Skin epidermis (tissue), 12 donors: ENCODE data around the gene CRYL1.

ENCODE experiments used
- H3K27ac ChIP-seq, 21 experiments: fragments of 200-600 bp; sonication (generic) in 11 of 21; one replicate each; pipeline ENCODE4 v1.5.0; 2020; ENCODE audit warnings: mild to moderate bottlenecking in 3 of 21, inconsistent platforms in 2 of 21, moderate library complexity in 2 of 21
- H3K4me3 ChIP-seq, 7 experiments: fragments of 200-600 bp; sonication (generic) in 2 of 7; one replicate each; pipeline ENCODE4 v1.5.0; 2020; ENCODE audit warnings: inconsistent platforms in 2 of 7, mild to moderate bottlenecking in 2 of 7, moderate library complexity in 1 of 7

Gene CRYL1, protein sequence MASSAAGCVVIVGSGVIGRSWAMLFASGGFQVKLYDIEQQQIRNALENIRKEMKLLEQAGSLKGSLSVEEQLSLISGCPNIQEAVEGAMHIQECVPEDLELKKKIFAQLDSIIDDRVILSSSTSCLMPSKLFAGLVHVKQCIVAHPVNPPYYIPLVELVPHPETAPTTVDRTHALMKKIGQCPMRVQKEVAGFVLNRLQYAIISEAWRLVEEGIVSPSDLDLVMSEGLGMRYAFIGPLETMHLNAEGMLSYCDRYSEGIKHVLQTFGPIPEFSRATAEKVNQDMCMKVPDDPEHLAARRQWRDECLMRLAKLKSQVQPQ

DNA sequence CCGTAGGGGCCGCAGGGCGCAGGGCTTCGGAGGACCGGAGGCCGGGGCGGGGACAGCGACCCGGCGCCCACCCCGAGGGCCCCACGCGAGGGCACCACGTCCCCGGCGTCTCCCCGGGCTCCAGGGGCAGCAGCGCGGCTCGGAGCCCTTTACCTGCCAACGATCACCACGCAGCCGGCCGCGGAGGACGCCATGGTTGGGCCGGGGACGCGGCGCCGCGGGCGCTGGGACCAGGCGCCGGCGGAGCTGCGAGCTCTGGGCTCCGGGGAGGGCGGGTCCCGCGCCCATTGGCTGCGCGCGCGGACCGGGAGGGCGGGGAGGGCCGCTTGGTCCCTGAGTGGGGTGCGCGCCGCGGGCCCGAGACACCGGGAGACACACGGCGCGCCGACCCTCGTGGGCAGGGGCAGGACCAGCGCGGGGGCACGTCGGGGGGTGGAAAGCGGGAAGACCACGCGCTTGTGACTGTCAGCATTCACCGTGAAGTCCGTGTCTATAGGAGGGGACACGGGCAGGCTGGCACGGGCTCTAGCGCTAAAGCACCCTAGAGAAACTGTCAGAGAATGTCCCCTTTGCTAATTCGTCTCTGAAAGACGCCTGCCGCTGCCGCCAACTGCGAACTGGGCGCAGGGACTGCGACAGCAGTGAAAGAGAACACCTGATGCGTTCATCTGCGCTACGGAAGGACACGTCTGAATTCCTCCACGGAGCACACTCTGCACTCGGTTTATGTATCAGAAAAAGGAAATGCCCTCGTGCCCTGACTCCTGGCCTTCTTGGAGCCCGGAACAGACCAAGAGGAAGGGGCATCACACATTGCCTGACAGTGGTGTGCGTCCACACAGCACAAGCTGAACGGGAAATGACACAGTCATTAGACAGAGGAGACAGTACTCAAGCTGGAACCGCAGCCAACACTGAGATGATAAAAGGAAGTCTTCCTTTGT is at the start of gene CRYL1:
TSS of gene CRYL1 (minus strand) at position 257 of the 944 bp plus-strand sequence. CDS start at position 194, 63 bp downstream.
- H3K4me3 ChIP-seq = peak within 1 kb of the TSS; percentile 62 to 92 (median 77)
- peak within 1 kb of the TSS; percentile 60 to 95 (median 80) for H3K27ac ChIP-seq

- H3K4me3 ChIP-seq = no peak overlapping the region
- no peak overlapping the region for H3K27ac ChIP-seq
Measured at GRCh38 chr13:20573636-20574035, 48.0 kb upstream of the CRYL1 start.

DNA sequence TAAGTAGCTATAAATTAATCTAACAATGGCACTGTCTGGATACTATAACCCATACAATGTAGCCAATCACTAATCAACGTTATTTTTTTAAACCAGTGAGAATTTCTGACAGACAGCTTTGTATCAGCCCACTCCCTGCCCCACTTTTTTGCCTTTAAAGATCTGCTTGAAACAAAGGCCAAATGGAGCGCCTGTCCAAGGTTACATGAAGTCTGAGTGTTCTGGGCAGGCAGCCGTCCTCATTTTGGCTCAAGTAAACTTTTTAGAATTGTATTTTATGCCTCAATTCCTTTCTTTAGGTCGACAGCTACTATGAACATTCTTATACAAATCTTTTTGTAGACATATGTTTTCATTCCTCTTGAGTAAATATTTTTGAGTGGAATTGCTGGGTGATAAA is 47.5 kb upstream of the CRYL1 start:
- no peak overlapping the region for H3K4me3 ChIP-seq
- H3K27ac ChIP-seq = no peak overlapping the region

DNA sequence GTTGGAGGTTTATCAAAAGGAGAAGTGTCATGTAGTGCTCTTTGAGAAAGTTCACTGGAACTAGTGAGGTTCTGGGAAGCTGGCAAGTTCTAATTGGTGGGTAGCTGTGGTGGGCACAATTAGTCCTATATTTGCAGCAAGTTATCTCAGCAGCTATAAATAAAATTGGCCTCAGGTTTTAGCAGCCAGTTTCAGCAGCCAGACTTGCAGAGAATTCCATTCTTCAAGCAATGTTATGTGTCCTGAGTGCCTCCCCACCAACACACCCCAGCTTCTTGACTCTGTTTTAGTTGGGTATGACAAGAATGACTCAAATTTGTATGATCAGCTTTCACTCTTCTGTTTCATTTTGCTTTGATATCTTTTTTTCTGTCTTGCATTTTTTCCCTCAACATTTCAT is 46.0 kb upstream of the CRYL1 start:
- Histone ChIP-seq H3K27ac (no peak overlapping the region), H3K4me3 (no peak overlapping the region)

DNA sequence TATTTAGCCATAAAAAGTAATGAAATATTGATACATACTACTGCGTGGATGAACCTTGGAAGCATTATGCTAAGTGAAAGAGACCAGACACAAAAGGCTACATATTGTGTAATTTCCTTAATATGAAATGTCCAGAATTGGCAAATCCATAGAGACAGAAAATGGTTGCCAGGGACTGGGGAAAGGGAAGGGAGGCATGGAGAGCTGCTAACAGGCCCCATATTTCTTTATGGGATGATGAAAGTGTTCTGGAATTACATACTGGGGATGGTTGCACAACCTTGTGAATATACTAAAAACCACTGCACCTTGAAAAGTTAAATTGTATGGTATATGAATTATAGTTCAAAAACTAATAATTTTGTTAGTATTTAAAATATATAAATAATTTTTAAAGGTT is 44.9 kb upstream of the CRYL1 start:
- no peak overlapping the region for H3K4me3 ChIP-seq

DNA sequence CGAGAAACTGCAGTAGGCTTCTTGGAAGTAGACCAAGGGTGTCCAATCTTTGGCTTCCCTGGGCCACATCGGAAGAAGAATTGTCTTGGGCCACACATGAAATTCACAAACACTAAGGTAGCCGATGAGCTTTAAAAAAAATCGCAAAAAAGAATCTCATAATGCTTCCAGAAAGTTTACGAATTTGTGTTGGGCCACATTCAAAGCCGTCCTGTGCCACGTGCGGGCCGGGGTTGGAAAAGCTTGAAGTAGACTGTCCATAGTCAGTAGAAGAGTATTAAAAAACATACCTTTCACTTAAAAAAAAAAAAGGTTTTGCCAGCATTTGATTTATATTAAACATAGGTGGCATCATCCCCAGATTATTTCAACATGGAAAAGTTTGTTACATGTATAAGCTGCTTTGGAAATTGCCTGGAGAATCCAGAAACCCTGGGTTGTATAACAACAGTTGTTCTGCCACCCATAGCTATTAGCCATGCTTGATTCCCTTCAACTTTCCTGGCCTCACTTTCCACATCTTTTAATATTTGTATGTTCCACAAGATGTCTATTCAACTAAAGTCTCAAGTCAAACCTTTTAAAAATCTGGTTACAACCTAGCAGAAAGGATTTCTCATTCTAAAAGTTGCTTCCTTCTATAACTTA is 42.3 kb upstream of the CRYL1 start:
- Histone ChIP-seq H3K27ac (peak overlapping the region in 20 of 21 experiments; percentile 69 to 97 (median 92)), H3K4me3 (peak overlapping the region; percentile 56 to 77 (median 67))

More for the DNA sequence above, 44.9 kb upstream of the CRYL1 start:
- H3K27ac ChIP-seq = no peak overlapping the region

DNA sequence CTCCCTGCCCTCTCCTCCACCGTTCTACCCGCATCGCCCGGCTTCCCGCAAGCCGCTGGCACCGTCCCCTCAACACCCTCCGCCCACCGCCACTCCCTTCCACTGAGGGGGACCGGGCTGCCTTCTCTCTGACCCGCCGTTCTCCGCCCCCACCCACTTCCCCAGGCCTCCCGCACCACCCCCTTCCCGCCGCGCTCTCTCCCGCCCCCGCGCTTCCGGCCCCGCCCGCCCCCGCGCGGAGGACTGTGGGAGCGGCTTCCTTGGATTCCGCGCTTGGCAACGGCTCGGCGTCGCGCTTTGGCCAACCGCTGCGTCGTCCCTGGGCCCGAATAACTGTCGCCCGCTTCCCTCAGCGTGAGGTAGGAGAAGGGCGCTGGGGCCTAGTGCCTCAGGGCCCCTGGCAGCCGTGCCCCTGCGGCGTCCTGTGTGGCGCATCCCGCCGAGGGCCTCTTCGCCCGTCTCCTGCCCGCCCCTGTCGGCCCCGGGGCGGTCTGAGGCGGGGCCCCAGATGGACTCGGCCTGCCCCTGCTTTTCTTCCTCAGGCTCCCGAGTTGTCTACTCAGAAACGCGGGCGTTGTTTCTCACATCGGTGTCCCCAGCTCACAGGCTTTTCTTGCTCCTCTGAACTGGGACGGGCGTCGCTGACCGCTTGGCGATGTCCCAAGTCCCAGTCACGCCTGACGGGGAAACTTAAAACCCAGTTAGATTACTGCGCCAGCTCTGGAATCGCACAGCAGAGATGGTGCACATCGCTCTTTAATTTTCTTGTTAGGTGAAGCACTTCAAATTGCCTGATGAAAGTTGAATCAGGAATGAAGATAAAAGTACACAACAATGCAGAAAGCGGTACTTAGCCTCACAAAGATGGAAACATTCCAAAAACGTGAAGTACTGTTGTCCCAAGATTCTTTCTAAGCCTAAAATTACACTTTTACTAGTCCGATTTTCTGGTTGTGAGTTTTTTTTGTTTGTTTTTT is 41.5 kb upstream of the CRYL1 start, which contains the start of gene IFT88:
TSS of gene IFT88 (plus strand) at position 260 of the 977 bp plus-strand sequence. CDS start 7,229 bp downstream, outside the sequence.
- Histone ChIP-seq H3K27ac (peak within 1 kb of the TSS; percentile 69 to 97 (median 92)), H3K4me3 (peak within 1 kb of the TSS; percentile 56 to 77 (median 67))

DNA sequence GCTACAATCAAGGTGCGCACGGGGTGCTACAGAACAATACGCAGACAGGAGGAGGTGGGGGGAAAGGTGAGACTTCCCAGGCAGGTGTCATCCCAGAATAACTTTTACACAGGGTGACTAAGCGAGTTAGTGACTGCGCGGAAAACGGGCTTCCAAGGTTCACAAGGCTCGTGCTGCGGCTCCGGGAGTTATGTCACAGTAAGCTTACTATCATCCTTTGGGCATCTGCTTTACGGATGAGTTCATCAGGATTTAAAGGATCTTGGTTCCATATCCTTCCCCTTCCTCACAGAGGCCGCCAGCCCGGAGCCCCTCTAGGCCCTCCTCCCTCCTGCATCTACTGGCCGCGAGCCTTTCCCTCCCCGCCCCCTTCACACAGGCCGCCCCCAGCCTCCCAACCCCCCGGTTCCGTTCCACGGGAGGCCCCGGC is 40.8 kb upstream of the CRYL1 start:
- peak overlapping the region; percentile 69 to 97 (median 92) for H3K27ac ChIP-seq
- peak overlapping the region; percentile 56 to 77 (median 67) for H3K4me3 ChIP-seq

GRCh38 chr13:20565115-20565736 is 39.6 kb upstream of the CRYL1 start:
- Histone ChIP-seq H3K27ac (no peak overlapping the region), H3K4me3 (no peak overlapping the region)

DNA sequence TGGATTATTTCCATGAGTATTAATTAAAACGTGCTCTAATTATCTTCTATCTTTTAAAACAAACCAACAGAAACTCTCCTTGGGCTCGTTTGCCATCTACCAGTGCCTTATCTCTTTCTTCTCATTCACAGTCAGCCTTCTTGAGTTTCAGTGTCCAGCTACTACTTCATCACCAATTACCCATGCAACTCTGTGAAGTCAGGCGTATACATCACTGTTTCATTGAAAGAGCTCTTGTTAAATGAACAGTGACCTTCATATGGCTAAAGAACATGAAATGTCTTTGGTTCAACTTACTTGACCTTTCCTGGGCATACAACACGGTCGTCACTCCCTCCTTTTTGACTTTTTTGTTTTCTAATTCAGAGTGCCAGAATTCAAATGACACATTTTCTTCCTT is 36.1 kb upstream of the CRYL1 start:
- Histone ChIP-seq H3K4me3 (no peak overlapping the region), H3K27ac (no peak overlapping the region)

- H3K4me3 ChIP-seq = no peak overlapping the region
- H3K27ac ChIP-seq = no peak overlapping the region
Measured at GRCh38 chr13:20559659-20560356, 34.2 kb upstream of the CRYL1 start.

GRCh38 chr13:20558982-20559381 is 33.3 kb upstream of the CRYL1 start:
- H3K27ac ChIP-seq = no peak overlapping the region

GRCh38 chr13:20553311-20553710 is 27.7 kb upstream of the CRYL1 start:
- peak overlapping the region in 1 of 21 experiments; percentile 12 for H3K27ac ChIP-seq

More at GRCh38 chr13:20558982-20559381, 33.3 kb upstream of the CRYL1 start:
- no peak overlapping the region for H3K4me3 ChIP-seq

GRCh38 chr13:20550799-20551198 is 25.1 kb upstream of the CRYL1 start:
- H3K27ac ChIP-seq = peak overlapping the region in 1 of 21 experiments; percentile 13

More at GRCh38 chr13:20553311-20553710, 27.7 kb upstream of the CRYL1 start:
- no peak overlapping the region for H3K4me3 ChIP-seq

GRCh38 chr13:20547479-20547908 is 21.8 kb upstream of the CRYL1 start:
- H3K27ac ChIP-seq = no peak overlapping the region

More at GRCh38 chr13:20550799-20551198, 25.1 kb upstream of the CRYL1 start:
- H3K4me3 ChIP-seq = no peak overlapping the region

DNA sequence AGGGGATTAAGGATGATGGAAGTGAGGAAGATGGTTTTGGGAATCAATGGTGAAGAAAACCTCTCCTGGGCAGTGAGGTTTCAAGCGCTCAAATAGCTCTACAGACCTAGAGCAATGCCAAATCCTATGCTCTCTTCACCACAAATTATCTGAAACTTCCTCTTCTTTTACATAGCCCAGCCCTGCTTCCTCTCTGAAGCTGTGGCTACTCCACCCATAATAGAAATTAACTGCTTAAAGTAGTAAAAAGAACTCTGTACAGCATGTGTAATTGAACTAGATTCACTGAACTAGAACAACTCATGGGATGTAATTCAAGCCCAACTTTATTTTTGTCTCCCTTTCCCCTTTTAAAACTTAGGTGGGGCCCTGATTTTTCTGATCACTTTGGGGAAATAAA is 20.9 kb upstream of the CRYL1 start:
- Histone ChIP-seq H3K27ac (no peak overlapping the region), H3K4me3 (no peak overlapping the region)

More at GRCh38 chr13:20547479-20547908, 21.8 kb upstream of the CRYL1 start:
- H3K4me3 ChIP-seq = no peak overlapping the region

DNA sequence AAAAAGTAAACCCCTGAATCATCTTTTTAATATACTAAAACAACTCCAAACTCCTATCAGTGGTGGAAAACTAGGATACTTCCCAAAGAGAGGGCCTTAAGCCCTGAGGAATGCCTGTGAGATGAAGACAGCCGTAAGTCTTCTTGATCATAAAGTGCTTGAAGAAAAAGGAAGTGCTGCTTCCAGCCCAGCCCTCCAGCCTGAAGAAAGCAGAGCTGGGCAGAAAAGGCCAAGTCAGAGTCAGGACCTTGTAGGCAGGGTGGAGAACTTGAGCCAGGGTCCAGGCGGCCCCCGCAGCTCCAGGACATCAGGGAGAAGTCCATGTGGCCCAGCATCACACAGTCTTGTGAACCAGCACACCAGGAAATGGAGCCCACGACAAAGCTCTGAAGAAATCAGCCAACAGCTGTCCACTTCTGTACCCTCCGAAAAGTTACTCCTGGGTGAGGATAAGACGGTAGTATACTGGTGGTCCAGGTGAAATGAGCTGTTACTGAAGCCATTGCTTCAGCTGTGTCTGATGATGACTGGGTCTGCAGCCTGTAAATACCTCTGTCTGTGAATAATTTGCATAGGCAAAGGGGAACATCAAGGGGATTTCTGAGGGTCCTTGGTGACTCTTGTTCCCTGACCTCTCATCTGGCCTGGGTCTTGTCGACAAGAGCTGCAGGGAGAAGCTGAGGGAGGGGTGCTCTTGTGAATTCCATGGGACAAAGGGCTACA is 18.7 kb upstream of the CRYL1 start:
- H3K27ac ChIP-seq = peak overlapping the region in 1 of 21 experiments; percentile 48
- no peak overlapping the region for H3K4me3 ChIP-seq
